ENCODE measurements around the gene TRIP10. TPM values are rescaled to one million over a fixed set of nuclear protein-coding genes. Genes with fewer than 3 reads are reported as not detected.

The TRIP10 gene
- total and polyA plus RNA-seq, 10 of the 15 experiments (the other 5 are each of a cell fraction or from before 2014, with no cell fraction given) = 0.79 to 54.5 (median 32.5) TPM

DNA sequence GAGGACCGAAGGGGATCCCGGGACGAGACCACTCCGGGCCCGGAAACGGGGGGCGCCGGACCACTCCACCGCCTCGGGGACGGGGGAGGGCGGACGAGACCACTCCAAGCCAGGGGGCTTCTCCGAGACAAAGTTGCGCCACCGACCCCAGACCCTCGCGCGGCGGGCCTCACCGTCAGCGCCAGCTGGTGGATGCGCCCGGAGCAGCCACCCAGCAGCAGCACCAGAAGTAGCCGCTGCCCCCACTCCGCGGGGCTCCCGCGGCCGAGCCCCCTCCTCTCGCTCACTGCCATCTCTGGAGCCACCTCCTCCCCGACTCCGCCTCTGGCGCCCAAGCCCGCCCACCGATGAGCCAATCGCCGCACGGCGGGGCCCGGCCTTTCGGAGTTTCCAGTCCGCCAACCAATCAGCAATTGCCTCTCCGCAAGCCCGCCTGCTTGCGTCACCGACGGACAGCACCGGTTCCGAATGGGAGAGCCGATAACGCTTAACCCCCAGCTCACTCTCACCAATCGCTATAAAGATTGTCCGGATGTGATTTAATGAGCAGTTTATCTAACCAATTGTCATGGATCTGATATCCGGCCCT is 2.1 kb upstream of the TRIP10 start, which contains the start of gene GPR108 (continued):
- TF ChIP-seq, protein P1, sequence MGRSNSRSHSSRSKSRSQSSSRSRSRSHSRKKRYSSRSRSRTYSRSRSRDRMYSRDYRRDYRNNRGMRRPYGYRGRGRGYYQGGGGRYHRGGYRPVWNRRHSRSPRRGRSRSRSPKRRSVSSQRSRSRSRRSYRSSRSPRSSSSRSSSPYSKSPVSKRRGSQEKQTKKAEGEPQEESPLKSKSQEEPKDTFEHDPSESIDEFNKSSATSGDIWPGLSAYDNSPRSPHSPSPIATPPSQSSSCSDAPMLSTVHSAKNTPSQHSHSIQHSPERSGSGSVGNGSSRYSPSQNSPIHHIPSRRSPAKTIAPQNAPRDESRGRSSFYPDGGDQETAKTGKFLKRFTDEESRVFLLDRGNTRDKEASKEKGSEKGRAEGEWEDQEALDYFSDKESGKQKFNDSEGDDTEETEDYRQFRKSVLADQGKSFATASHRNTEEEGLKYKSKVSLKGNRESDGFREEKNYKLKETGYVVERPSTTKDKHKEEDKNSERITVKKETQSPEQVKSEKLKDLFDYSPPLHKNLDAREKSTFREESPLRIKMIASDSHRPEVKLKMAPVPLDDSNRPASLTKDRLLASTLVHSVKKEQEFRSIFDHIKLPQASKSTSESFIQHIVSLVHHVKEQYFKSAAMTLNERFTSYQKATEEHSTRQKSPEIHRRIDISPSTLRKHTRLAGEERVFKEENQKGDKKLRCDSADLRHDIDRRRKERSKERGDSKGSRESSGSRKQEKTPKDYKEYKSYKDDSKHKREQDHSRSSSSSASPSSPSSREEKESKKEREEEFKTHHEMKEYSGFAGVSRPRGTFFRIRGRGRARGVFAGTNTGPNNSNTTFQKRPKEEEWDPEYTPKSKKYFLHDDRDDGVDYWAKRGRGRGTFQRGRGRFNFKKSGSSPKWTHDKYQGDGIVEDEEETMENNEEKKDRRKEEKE (IDR thresholded peaks at IDR 0.05) = peak; percentile 97
- TF ChIP-seq ZNF384 (IDR thresholded peaks at IDR 0.05; ENCODE audit: borderline replicate concordance, low read depth, low read length) (no peak), TAF1 (IDR thresholded peaks at IDR 0.05; ENCODE audit: borderline replicate concordance, low read depth, low read length) (no peak; the same call in 1 of the 2 replicates), DPF2 (IDR thresholded peaks at IDR 0.05) (peak; percentile 99), ZNF24 (IDR thresholded peaks at IDR 0.05) (0 out of 2 replicates have a peak, but pooled peaks have one; percentile 10), NFYB (IDR thresholded peaks at IDR 0.05; ENCODE audit: insufficient read depth, low read depth, low read length) (peak; percentile 93), ZZZ3 (IDR thresholded peaks at IDR 0.05; ENCODE audit: control insufficient read depth, insufficient read length, low read depth) (no peak), SPI1 (IDR thresholded peaks at IDR 0.05; ENCODE audit: borderline replicate concordance, insufficient read depth, low read depth, low read length) (no peak), BACH1 (IDR thresholded peaks at IDR 0.05; ENCODE audit: borderline replicate concordance) (peak; percentile 93), JUND (IDR thresholded peaks at IDR 0.05; ENCODE audit: low read depth, low read length) (peak; percentile 100), SRF (IDR thresholded peaks at IDR 0.05; ENCODE audit: low read depth in 2 of 2, low read length in 2 of 2) (no peak; a peak in 2 of 4 replicates), BMI1 (IDR thresholded peaks at IDR 0.05; ENCODE audit: borderline replicate concordance) (no peak), CHD1 (IDR thresholded peaks at IDR 0.05; ENCODE audit: low read depth, low read length) (peak; percentile 100), ETV6 (conservative IDR thresholded peaks at IDR 0.05 in 1 of 2, IDR thresholded peaks at IDR 0.05 in 1 of 2; ENCODE audit: borderline replicate concordance in 1 of 2, low read depth in 1 of 2) (no peak)
- TF ChIP-seq, protein P2, sequence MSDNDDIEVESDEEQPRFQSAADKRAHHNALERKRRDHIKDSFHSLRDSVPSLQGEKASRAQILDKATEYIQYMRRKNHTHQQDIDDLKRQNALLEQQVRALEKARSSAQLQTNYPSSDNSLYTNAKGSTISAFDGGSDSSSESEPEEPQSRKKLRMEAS (IDR thresholded peaks at IDR 0.05; ENCODE audit: low read depth, low read length) = peak; percentile 22; the same call in 1 of the 2 replicates
- TF ChIP-seq, protein P3, sequence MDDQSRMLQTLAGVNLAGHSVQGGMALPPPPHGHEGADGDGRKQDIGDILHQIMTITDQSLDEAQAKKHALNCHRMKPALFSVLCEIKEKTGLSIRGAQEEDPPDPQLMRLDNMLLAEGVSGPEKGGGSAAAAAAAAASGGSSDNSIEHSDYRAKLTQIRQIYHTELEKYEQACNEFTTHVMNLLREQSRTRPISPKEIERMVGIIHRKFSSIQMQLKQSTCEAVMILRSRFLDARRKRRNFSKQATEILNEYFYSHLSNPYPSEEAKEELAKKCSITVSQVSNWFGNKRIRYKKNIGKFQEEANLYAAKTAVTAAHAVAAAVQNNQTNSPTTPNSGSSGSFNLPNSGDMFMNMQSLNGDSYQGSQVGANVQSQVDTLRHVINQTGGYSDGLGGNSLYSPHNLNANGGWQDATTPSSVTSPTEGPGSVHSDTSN (IDR thresholded peaks at IDR 0.05; ENCODE audit: insufficient replicate concordance, low read depth, low read length) = peak; percentile 100
- TF ChIP-seq, protein P4, sequence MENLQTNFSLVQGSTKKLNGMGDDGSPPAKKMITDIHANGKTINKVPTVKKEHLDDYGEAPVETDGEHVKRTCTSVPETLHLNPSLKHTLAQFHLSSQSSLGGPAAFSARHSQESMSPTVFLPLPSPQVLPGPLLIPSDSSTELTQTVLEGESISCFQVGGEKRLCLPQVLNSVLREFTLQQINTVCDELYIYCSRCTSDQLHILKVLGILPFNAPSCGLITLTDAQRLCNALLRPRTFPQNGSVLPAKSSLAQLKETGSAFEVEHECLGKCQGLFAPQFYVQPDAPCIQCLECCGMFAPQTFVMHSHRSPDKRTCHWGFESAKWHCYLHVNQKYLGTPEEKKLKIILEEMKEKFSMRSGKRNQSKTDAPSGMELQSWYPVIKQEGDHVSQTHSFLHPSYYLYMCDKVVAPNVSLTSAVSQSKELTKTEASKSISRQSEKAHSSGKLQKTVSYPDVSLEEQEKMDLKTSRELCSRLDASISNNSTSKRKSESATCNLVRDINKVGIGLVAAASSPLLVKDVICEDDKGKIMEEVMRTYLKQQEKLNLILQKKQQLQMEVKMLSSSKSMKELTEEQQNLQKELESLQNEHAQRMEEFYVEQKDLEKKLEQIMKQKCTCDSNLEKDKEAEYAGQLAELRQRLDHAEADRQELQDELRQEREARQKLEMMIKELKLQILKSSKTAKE (IDR thresholded peaks at IDR 0.05; ENCODE audit: low read depth, poor library complexity, severe bottlenecking) = peak; percentile 92
- TF ChIP-seq, protein P5, sequence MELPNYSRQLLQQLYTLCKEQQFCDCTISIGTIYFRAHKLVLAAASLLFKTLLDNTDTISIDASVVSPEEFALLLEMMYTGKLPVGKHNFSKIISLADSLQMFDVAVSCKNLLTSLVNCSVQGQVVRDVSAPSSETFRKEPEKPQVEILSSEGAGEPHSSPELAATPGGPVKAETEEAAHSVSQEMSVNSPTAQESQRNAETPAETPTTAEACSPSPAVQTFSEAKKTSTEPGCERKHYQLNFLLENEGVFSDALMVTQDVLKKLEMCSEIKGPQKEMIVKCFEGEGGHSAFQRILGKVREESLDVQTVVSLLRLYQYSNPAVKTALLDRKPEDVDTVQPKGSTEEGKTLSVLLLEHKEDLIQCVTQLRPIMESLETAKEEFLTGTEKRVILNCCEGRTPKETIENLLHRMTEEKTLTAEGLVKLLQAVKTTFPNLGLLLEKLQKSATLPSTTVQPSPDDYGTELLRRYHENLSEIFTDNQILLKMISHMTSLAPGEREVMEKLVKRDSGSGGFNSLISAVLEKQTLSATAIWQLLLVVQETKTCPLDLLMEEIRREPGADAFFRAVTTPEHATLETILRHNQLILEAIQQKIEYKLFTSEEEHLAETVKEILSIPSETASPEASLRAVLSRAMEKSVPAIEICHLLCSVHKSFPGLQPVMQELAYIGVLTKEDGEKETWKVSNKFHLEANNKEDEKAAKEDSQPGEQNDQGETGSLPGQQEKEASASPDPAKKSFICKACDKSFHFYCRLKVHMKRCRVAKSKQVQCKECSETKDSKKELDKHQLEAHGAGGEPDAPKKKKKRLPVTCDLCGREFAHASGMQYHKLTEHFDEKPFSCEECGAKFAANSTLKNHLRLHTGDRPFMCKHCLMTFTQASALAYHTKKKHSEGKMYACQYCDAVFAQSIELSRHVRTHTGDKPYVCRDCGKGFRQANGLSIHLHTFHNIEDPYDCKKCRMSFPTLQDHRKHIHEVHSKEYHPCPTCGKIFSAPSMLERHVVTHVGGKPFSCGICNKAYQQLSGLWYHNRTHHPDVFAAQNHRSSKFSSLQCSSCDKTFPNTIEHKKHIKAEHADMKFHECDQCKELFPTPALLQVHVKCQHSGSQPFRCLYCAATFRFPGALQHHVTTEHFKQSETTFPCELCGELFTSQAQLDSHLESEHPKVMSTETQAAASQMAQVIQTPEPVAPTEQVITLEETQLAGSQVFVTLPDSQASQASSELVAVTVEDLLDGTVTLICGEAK (IDR thresholded peaks at IDR 0.05; ENCODE audit: borderline replicate concordance) = peak; percentile 28; the same call in 1 of the 2 replicates

All from GM12878 (cell line).